NCI-H1092 treated with DMSO at 0.1 percent for 48 hours (cell line): ENCODE results near the gene AFF1.
A peak's percentile ranks its signal among the peaks of the same experiment; 100 is the strongest.

Source experiments
- DNase-seq: peaks from one replicate; lab custom pipeline; 2025; lab: John Stamatoyannopoulos, UW

The AFF1 gene, protein sequence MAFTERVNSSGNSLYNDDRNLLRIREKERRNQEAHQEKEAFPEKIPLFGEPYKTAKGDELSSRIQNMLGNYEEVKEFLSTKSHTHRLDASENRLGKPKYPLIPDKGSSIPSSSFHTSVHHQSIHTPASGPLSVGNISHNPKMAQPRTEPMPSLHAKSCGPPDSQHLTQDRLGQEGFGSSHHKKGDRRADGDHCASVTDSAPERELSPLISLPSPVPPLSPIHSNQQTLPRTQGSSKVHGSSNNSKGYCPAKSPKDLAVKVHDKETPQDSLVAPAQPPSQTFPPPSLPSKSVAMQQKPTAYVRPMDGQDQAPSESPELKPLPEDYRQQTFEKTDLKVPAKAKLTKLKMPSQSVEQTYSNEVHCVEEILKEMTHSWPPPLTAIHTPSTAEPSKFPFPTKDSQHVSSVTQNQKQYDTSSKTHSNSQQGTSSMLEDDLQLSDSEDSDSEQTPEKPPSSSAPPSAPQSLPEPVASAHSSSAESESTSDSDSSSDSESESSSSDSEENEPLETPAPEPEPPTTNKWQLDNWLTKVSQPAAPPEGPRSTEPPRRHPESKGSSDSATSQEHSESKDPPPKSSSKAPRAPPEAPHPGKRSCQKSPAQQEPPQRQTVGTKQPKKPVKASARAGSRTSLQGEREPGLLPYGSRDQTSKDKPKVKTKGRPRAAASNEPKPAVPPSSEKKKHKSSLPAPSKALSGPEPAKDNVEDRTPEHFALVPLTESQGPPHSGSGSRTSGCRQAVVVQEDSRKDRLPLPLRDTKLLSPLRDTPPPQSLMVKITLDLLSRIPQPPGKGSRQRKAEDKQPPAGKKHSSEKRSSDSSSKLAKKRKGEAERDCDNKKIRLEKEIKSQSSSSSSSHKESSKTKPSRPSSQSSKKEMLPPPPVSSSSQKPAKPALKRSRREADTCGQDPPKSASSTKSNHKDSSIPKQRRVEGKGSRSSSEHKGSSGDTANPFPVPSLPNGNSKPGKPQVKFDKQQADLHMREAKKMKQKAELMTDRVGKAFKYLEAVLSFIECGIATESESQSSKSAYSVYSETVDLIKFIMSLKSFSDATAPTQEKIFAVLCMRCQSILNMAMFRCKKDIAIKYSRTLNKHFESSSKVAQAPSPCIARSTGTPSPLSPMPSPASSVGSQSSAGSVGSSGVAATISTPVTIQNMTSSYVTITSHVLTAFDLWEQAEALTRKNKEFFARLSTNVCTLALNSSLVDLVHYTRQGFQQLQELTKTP

DNA sequence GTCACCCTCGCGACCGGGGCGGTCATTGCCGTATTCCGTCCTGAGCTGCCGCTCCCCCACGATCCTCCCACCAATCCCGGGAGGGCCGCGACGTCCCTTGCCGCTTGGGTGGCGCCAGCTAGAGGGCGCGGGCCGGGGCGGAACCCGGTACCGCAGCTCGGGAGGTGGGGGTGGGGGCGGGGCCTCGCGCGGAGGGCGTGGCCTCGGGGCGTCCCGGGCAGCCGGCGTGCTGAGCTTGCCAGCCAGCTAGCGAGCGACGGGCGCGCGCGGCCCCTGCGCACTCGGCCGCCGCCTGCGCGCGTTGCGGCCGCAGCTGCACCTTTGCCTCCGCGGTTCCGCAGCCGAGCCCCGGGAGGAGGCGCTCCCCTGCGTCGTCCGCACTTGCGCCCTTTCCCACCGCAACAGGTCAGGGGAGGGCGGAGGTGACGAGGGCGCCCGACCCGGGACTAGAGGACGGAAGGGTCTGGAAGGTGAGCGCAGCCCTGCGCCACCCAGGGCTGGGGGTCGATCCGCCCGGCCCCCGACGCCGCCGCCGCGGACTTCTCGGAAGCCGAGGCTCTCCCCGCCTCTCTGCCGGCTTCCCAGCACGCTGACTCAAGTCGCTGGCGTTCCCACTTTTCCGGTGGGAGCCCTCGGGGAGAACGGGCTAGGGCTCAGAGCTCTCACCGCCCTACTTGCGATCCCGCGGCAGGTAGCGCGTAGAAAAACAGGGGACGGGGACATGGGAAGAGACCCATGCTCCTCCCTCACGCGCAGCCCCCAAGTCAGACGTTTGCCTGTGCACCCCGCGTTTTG, at the start of gene AFF1:
Gene AFF1 (plus strand): TSS at position 241 of the 795 bp plus-strand sequence. CDS start 13,523 bp downstream, outside the sequence.
- DNase-seq = peak; percentile 84

- DNase-seq = no peak
Observed at GRCh38 chr4:86890790-86891189, 44.0 kb upstream of the AFF1 start.

DNA sequence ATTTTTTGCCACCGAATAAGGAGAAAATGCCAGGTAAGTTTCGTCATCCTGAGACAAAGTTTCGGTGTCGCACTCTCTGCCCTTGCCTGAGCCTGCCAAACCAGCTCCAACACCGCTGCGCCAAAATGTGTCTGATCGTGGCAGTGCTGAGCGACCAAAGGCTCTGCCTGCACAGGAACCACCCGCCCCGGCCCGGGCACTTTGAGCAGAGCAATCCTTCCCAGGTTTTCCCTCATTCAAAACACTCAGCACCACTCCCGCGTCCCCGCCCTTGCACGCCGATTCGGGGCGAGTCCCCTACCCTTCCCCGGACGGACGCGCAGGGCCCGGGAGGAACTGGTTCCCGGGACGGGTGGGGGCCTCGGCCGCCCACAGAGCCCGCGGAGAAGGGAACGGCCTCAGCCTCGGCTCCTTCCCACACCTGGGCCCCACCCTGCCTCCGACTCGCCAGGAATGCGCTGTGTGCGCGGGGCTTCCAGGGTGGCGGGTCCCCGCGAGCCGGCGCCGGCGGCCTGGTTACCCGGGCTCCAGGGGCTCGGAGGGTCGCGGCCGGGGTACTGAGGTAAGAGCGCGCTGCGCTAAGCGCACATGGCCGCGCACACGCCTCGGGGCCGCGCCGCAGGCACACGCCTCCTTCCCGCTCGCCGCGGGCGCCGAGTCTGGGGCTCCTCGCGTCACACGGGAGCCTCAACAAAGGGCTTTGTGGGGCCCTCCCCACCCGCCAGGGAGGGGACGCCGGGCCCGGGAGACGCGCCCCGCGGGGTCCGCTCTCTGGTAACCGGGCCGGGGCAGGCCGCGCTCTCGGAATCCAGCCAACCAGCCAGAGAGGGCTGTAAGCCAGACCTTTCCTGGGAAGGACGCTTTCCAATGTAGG, 42.8 kb upstream of the AFF1 start, which contains the start of gene C4orf36:
Gene C4orf36 (minus strand): TSS at position 661 of the 874 bp plus-strand sequence. CDS start 902 bp downstream, outside the sequence.
- peak; percentile 49 for DNase-seq

DNA sequence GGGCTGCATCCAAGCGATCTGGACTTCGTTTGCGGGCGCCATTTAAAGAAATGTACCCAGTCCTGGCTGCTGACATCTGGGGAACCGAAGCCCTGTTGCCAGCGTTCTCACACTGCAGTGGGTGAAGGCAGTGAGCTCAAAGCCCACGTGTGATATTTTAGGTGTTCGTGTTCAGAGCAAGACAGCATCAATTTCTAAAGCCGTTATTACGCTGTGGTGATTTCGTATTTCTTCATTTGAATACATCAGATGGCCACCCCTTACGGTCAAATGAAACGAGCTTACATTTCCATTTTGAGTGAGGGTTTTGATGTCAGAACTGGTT, 42.2 kb upstream of the AFF1 start:
- DNase-seq = no peak

GRCh38 chr4:86893136-86893535, 41.7 kb upstream of the AFF1 start:
- DNase-seq = no peak

- no peak for DNase-seq
Observed at GRCh38 chr4:86894455-86894854, 40.4 kb upstream of the AFF1 start.

GRCh38 chr4:86895692-86896488, 38.9 kb upstream of the AFF1 start:
- peak; percentile 39 for DNase-seq

DNA sequence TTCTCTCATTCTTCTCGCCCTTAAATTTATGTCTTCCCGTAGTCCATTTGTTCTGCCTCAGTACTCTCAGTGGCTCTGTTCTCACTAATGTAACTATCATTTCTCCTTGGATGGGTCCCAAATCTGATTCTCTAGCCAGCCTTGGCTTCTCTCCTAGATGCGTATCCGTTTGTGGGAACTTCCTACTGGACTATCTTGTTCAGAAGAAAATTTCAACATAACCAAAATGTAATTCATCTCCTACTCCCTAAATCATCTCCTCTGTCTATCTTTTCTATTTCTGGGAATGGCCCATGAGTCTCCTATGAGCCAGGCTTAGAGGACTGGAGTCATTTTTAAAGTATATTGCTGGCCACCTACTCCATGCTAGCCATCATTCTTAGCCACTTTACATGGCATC, 38.2 kb upstream of the AFF1 start:
- DNase-seq = no peak

DNA sequence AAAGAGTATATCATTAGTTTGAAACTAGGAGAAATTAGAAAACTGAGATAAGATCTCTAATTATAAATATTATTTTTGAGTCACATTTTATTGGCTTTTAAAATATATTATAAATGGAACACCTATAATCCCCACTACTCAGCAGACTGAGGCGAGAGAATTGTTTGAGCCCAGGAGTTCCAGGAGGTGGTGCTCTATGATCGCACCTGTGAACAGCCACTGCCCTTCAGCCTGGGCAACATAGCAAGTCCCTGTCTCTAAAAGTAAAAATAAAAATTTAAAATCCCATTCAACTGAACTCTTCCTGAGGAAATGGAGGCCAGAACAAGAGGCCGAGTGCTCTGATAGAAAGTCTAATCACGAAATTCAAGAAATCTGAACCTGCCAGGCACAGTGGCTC, 36.2 kb upstream of the AFF1 start:
- no peak for DNase-seq

GRCh38 chr4:86901864-86902263, 32.9 kb upstream of the AFF1 start:
- no peak for DNase-seq

DNA sequence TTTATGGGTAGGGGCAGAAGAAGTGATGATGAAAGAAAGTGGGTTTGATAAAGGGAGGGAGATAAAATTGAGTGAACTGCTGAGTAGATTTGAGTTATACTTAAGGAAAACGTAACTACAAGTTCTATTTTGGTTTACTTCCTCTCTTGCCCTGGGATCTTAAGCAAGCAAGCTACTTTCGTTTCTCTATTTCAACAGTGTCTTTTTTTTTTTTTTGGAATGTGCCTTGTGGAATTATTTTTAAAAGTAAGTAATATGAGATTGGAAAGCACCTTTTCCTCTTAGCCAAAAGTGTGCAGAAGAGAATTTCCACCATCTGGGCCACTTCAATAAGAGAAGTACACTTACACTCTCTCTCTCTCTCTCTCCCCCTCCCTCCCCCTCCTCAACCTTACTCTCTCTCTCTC, 26.6 kb upstream of the AFF1 start:
- no peak for DNase-seq

GRCh38 chr4:86909546-86910295, 25.1 kb upstream of the AFF1 start:
- no peak for DNase-seq

GRCh38 chr4:86910369-86910768, 24.4 kb upstream of the AFF1 start:
- DNase-seq = no peak

- no peak for DNase-seq
Observed at GRCh38 chr4:86910820-86911684, 23.8 kb upstream of the AFF1 start.

GRCh38 chr4:86916392-86916791, 18.4 kb upstream of the AFF1 start:
- DNase-seq = no peak

DNA sequence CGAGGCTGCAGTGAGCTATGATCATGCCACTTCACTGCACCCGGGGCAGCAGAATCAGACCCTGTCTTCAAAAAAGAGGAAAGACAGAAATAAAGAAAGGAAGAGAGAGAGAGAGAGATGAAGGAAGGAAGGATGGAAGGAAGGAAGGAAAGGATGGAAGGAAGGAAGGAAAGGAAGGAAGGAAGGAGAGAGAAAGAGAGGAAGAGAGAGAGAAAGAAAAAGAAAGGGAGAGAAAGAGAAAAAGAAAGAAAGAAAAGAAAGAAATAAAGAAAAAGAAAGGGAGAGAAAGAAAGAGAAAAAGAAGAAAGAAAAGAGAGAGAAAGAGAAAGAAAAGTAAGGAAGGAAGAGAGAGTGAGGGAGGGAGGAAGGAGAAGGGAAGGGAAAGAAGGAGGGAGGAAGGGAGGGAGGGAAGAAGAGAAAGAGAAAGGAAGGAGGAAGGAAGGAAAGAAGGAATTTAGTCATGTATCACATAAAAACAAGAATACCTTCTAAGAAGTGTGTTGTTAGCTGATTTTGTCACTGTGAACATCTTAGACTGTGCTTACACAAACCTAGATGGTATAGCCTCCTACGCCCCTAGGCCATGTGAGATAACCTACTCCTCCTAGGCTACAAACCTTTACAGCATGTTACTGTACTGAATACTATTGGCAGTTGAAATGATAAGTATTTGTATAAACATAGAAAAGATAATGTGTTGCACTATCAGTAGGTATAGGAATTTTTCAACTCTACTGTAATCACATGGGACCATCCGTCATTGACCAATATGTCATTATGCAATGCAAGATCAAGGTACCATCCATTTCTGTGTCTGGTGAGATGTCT, 17.4 kb upstream of the AFF1 start:
- no peak for DNase-seq

DNA sequence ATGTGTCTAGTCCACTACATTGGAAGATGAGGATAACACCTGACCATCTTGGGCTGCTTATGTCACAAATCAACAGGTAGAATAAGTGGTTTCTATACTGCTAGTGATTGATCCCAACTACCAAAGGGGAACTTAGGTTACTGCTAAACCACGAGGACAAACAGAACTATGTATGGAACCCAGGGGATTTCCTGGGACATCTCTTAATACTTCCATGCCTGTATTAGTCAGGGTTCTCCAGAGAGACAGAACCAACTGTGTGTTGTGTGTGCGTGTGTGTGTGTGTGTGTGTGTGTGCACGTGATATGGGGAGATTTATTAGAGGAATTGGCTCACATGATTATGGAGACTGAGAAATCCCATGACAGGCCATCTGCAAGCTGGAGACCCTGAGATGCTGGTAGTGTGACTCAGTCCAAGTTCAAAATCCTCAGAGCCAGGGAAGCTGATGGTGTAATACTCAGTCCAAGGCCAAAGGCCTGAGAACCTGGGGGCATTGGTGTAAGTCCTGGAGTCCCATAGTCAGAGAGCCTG, 16.2 kb upstream of the AFF1 start:
- no peak for DNase-seq
